HuH-7.5 (cell line): Measurements from ENCODE around the gene EED.

Source experiments
- DNase-seq: peaks from one replicate; pipeline ENCODE4 v3.0.0; 2011; ENCODE audit warnings: low spot score

EED gene

DNA sequence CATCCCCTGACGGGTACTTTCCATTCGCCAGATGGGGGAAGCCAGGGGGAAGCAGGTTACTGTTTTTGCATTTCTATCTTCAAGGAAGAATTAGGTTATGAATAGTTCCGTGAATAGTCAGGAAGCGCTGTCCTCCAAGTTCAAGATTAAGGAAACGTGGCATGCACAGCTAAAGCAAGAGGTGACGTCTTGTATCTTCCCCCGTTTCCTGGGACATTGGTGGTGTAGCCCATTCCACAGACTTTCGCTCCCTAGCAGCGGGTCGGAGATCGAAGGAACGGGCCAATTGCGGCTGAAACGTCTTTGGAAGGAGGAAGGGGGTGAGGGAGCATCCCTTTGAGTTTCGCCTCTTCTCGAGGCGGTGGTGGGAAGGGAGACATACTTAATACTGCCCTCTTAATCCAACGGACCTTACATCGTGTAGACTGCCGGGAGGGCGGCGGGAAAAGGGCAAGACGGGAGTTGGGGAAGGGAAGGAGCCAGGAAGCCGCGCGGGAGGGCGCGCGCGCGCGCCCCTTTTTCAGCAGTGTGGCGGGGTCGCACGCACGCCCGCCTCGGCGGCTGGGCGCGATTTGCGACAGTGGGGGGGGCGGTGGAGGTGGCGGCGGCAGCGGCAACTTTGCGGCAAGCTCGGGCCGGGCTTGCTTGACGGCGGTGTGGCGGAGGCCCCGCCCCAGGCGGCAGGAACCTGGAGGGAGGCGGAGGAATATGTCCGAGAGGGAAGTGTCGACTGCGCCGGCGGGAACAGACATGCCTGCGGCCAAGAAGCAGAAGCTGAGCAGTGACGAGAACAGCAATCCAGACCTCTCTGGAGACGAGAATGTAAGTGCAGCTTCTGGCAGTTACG lies at the start of gene EED:
EED (plus strand) TSS at position 232 of the 847 bp plus-strand sequence; CDS start at position 709, 477 bp downstream.
- peak; percentile 53 for DNase-seq

DNA sequence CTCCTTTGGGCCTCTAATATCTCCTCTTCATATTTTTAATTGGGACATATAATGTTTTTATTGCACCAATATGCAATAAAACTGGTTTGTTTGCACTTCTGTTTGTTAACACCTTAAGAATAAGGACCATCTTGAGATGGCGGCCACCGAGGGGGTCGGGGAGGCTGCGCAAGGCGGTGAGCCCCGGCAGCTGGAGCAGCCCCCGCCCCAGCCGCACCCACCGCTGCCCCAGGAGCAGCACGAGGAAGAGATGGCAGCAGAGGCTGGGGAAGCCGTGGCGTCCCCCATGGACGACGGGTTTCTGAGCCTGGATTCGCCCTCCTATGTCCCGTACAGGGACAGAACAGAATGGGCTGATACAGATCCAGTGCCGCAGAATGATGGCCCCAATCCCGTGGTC lies 49.6 kb upstream of the EED start:
- no peak for DNase-seq

GRCh38 chr11:86196085-86196696 lies 48.4 kb upstream of the EED start:
- no peak for DNase-seq

DNA sequence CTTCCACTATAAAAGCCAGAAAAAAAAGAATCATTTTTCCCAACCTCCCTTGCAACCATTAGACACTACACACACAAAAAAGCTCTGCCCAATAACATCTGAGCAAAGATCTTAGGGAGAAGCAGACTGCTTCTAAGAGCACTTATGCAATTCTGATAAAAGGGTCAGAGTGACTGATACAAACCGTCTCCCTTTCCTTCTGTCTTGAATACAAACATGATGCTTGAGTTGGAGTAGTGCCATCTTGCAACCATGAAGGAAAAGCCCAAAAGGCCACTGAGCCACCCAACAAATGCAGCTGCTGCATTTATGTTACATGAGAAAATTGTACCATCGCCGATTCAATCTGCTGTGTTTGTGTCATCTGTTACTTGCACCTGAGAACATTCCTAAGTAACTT lies 47.6 kb upstream of the EED start:
- DNase-seq, result no peak

DNA sequence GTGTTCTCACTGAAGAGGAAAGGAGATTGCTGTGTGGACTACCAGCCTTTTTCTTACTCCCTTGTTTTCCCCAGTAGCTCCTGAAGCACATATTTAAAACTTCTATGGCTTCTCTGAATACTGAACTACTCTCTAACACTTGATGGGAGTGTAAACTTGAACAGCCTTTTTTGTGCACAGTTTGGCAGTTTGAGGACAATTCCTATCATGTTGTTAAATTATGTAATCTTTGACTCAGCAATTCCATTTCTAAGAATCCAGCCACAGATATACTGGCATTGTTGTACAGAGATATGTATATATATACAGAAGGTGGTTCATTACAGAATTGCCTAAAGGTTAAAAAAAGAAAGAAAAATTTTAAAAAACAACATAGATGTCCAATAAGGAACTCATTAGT lies 47.1 kb upstream of the EED start:
- DNase-seq, result no peak

DNA sequence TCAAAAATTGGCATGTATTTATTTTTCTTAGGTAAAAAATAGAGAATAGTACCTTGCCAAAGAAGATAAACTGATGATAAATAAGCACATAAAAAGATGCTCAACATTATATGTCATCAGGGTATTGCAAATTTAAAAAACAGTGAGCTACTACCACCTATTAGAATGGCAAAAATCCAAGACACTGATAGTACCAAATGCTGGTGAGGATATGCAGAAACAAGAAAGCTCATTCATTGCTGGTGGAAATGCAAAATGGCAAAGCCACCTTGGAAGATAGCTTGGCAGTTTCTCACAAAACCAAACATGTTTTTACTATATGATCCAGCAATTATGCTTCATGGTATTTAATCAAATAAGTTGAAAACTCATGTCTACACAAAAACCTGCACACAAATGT lies 46.4 kb upstream of the EED start:
- no peak for DNase-seq

DNA sequence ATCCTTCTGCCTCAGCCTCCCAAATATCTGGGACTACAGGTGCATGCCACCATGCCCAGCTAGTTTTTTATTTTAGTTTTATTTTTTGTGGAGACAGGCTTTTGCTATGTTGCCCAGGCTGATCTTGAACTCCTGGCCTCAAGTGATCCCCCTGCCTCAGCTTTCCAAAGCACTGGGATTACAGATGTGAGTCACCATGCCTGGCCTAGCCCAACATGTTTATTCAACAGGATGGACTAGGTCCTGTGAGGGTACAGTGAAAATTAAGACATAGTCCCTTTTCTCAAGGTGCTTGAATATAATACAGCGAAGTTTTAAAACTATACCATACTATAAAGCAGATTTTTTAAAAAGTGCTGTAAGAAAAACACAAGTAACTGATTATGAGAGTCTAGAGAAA lies 45.2 kb upstream of the EED start:
- DNase-seq, result no peak

DNA sequence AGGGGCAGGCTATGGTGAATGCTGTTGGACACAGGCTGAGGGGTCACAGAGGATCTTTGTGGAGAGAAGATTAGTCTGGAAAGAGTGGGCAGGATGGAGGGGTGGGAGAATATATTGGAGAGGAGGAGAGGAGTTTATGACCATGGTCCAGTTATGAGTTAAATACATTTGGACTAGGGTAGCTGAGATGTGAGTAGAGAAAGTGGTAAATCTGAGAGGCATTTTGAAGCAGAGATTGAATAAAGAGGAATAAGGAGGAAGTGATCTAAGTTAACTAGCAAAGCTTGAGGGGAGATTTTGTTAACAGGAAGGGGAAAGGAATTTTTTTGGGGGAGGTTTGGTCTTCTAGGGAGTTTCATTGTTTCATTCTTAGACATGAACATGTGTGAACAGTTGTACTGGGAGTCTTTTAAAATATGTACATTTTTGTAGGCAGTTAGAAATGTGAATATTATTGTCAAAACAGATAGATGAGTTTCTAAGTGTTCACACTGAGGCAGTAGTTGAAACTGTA lies 43.1 kb upstream of the EED start:
- DNase-seq, result no peak

GRCh38 chr11:86202013-86202336 lies 42.6 kb upstream of the EED start:
- no peak for DNase-seq

DNA sequence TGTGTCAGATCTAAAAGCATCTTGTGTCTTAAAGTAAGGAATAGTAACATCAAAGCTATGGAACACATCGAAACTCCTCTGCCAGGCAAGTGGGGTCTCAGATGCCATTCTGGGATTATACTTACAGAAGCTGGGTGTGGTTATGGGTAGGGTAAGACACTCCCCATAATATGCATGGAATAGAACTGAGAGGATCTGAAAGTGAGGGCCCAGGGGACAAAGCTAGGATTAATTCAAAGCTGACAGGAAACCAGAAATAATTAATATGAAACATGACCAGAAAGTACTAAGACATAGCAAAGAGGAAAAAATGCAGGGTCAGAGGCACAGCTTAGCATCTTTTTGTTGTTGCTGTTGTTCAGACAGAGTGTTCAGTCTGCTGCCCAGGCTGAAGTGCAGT lies 40.2 kb upstream of the EED start:
- no peak for DNase-seq

DNA sequence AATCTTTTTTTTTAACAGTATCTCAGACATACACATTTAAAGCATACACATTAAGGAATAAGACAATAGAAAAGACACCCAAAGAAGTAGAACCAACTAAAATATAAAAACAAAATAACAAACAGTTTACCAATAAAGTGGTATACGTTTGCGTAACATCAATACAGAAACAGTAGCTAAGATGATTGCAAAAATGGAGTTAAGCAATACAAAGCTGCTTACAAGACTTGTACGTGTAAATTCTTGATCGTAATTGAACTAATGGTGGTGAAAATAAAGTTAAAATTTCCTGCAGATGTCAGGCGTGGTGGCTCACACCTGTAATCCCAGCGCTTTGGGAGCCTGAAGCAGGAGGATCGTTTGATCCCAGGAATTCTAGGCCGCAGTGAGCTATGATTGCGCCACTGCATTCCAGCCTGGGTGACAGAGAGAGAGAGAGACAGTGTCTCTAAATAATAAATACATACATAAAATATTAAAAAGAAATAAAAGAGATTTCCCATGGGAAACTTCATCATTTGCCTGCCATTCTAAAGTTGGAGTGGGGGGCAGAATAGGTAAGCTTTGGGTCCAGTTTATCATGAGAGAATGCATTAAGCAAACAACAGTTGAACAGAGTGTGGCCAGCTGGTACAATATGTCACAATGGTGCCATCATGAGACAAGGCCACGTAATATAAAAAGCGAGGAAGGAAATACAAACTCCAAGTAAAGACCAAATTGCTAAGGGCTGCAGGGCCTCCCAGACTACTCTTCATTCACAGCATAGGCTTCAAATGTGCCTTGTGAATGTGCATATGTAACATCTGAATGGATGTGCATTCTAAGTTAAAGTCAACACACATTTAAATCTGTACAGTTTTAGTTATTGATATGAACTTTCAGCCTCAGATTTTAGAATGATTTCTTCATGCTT lies 38.9 kb upstream of the EED start:
- DNase-seq, result no peak

- DNase-seq, result no peak
Observed at GRCh38 chr11:86206337-86206695, 38.2 kb upstream of the EED start.

- DNase-seq, result no peak
Observed at GRCh38 chr11:86207413-86207812, 37.1 kb upstream of the EED start.

DNA sequence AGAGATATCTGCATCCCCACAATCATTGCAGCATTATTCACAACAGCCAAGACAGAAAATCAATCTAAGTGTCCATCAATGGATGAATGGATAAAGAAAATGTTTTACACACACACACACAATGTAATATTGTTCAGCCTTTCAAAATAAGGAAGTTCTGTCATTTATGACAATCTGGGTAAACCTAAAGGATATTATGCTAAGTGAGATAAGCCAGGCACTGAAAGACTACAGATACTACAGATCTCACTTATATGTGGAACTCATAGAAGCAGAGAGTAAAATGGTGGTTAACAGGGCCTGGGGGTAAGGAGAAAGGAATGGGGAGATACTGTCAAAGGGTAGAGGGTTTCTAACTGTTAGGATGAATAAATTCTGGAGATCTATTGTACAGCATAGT lies 36.0 kb upstream of the EED start:
- no peak for DNase-seq

DNA sequence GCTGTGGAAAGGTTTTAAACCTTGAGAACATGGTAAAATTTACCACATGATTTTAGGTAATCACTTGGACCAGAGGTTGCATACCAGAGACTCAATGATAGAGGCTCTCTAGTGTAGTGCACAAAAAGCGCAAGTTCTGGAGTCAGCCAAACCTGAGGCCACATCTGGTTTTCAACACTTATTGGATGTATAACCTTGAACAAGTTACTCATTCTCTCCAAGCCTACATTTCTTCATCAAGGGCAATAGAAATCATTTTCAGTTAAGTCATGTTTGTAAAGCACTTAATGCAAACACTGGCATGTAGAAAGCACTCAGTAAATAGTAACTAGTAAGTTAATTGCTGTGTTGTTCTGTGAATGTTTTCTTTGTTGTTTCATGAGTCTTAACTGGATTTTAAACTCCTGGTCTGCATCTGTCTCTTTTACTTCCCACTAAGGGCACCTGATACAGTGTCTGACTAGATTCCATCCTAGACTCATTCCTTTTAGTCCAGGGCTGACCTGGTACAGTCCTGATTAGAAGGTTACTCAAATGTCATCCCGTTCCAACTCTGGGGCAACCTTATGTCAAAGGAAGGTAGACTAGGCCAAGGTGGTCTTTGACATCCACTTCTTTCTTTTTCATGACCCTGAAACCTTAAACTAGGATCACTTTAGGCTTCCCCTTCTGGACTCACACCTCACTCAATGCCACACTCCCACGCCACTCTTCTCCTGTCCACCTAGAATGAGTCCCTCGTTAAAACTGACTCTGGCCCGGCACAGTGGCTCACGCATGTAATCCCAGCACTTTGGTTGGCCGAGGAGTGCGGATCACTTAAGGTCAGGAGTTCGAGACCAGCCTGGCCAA lies 34.5 kb upstream of the EED start:
- no peak for DNase-seq

GRCh38 chr11:86210898-86211297 lies 33.7 kb upstream of the EED start:
- no peak for DNase-seq

- DNase-seq, result no peak
Observed at GRCh38 chr11:86211619-86212018, 32.9 kb upstream of the EED start.

GRCh38 chr11:86212019-86212611 lies 32.4 kb upstream of the EED start:
- DNase-seq, result no peak

DNA sequence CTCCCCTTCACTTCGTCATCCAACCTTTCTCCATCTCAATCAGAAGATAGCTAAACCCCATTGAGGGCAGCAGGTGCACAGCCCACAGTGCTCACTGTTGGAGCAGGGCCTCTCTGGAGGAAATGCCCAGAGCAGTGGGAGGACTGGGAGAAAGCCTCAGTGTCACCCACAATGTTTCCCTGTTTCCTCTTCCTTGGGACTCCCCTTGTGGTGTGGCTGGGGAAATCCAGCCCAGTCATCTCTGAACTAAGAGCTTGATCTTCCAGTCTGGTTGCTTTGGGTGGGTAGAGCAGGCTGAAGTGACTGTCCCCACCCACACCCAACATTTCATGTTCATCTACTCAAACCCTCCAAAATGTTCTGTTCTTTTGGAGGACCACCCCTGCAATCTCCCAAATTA lies 29.8 kb upstream of the EED start:
- DNase-seq, result no peak

GRCh38 chr11:86218125-86219084 lies 26.1 kb upstream of the EED start:
- peak; percentile 51 for DNase-seq
